Activated T-helper 1 cell treated with Interleukin-2 at 50 U/mL for 16 hours (primary cell): ENCODE results near the gene MICA.
A peak's percentile ranks its signal among the peaks of the same experiment; 100 is the strongest.
"Not testable (repeated sequence)": the region's sequence is repeated elsewhere in the genome, so short reads cannot be mapped to it uniquely, and the experiment has no call there.

Experiments used
- DNase-seq: peaks from one replicate; pipeline ENCODE4 v3.0.0-alpha.2; 2020; ENCODE audit warnings: low read depth

The MICA gene

DNA sequence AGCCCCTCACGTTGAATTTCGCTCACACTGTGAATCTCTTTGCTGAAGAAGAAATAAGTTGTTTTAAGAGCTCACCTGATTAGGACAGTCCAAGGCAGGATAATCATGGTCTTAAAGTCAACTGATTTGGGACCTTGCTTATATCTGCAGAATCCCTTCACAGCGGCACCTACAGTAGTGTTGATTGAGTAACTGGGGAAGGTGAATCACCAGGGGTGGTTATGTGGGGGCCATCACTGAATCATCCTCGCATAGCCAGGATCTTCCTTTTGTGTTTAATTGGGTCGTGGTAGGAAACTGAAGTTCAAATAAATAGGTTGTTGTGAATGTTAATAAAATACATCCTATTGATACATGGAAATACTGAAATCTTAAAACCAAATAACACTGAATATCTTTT is 20.2 kb upstream of the MICA start:
- no peak for DNase-seq

GRCh38 chr6:31385041-31385440 is 18.4 kb upstream of the MICA start:
- DNase-seq, result no peak

GRCh38 chr6:31386099-31386498 is 17.3 kb upstream of the MICA start:
- no peak for DNase-seq

DNA sequence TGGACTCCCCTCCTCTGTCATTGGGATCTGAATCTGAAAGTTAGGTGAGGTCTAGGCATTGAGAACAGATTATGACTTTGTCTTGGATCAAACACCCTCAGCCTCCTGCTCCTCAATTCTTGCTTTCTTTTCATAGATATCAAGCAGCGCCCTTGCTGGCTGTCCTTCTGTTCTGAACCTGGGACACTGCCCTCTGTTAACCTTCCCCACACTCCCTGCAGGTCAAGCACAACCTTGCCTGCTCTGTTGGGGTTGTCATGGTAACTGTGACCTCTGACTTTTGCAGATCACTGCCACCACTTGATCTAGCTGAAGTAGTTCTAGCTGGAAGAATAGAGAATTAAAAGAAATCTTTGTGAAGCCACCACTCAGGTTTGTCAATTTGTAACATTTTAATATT is 16.4 kb upstream of the MICA start:
- no peak for DNase-seq

DNA sequence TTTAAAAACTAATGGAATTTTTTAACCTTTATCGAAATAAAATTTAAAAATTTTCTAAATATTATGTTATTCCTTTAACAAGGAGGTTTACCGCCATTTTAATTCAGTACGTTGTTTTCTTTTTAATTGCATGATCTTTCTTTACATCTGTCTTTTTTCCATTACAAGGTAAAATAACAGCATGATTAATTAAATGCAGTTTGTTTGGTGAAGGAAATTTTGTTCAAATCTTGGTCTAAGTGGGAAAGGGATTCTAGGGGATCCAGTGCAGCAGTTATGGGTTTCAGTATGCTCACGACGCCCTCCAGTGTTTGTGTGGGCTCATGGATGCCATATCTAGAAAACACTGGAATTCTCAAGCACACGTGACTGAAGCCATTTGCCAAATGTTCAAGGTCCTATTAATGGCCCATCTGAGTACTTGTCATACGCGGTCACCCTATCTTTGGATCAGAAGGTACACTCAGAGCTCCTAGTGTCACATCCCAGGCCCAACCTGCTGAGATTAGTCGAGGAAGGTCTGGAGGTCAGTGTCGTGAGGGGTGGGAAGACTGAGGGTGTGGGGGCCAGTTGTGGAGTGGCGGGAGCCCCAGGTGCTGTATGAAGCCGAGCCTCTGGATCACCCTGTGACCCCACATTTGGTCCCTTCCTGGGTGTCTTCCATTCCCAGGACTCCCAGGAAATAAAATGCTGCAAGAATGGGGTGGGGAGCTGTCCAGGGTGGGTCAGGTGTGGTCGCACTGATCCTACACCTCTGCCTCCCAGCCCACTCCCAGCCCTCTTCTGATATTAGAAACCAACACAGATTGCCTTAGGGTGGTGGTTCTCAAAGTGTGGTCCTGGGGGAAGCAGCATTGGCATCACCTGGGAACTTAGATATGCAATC is 14.2 kb upstream of the MICA start:
- not testable (repeated sequence) for DNase-seq

GRCh38 chr6:31389802-31390132 is 13.6 kb upstream of the MICA start:
- DNase-seq, result not testable (repeated sequence)

- no peak for DNase-seq
These were observed 9.5 kb upstream of the MICA start for GRCh38 chr6:31393932-31394331.

DNA sequence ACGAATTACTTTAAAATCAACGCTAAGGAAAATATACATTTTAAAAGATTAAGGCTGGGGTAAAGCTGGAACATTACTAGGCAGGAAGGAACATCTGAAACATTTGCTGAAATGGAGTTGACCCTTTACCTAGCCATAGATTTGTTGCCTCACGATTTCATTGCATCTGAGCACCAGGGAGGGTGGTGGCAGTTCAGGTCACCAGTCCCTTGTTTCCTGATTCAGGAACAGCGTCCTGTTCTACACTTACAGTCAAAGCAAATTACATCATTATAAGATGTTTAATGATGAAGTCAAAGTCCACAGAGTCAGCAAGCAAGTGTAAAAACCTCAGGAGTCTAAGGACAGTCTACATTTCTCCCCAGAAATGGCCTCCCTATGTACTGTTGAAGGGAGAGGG is 9.0 kb upstream of the MICA start:
- no peak for DNase-seq

- no peak for DNase-seq
These were observed 7.6 kb upstream of the MICA start for GRCh38 chr6:31395832-31396231.

GRCh38 chr6:31396422-31397152 is 6.8 kb upstream of the MICA start:
- peak; percentile 70 for DNase-seq

DNA sequence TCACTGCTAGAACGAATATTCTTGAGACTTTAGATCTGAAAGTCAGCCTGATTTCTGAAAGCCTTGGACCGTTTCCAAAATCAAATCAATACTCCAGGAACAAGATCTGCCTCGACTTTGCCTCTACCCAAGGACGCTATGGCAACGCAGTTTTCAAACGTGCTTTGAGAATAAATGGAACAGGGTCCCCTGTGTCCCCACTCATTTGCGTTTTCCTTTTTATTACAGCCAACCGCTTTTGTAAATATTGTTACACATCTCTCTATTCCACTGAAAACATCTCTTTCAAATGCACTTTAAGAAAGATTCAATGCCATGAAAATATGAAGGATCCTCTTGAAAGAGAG is 6.3 kb upstream of the MICA start:
- not testable (repeated sequence) for DNase-seq

- DNase-seq, result no peak
These were observed 5.4 kb upstream of the MICA start for GRCh38 chr6:31397901-31398525.

GRCh38 chr6:31399589-31400466 is 3.6 kb upstream of the MICA start:
- peak; percentile 42 for DNase-seq

DNA sequence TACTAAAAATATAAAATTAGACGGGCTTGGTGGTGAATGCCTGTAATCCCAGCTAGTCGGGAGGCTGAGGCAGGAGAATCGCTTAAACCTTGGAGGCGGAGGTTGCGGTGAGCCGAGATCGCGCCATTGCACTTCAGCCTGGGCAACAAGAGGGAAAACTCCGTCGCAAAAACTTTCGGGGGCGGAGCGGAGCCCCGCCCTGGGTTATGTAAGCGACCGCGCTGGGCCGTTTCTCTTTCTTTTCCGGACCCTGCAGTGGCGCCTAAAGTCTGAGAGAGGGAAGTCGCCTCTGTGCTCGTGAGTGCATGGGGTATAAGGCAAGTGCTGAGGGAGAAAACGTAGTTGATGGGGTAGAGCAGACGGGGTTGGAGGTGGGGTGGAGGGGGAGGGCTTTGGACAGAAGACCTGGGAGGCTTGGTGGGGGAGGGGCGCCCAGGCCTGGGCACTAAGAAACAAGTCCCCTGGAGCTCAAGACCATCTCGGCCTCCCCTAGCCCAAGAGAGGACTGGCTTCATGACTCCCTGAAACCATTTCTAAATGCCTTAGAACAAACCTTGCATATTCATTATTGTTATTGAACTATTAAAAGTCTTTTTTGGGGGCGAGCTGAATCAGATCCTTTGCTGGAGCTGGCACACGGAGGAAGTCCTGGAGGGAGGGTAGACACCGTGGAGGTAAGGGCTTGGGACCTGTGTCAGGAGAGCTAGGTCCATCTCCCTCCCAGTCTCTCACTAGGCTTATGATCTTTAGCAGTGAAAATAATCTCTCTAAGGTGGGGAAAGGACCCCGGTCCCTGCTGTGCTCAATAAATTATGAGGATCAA is 2.7 kb upstream of the MICA start:
- DNase-seq, result peak; percentile 62

DNA sequence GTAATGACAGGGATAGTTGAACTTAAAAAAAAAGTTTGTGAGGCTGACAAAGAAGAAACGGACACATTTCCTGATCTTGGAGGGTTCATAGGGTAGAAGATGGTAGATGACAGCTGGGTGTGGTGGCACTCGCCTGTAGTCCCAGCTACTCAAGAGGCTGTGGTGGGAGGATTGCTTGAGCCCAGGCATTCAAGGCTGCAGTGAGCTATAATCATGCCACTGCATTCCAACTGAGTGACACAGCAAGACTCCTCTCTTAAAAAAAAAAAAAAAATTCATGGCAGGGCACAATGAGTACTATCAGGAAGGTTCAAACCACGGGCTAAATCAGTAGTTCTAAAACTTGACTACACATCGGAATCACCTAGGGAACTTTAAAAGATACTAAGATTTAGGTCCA is 2.0 kb upstream of the MICA start:
- DNase-seq, result no peak

DNA sequence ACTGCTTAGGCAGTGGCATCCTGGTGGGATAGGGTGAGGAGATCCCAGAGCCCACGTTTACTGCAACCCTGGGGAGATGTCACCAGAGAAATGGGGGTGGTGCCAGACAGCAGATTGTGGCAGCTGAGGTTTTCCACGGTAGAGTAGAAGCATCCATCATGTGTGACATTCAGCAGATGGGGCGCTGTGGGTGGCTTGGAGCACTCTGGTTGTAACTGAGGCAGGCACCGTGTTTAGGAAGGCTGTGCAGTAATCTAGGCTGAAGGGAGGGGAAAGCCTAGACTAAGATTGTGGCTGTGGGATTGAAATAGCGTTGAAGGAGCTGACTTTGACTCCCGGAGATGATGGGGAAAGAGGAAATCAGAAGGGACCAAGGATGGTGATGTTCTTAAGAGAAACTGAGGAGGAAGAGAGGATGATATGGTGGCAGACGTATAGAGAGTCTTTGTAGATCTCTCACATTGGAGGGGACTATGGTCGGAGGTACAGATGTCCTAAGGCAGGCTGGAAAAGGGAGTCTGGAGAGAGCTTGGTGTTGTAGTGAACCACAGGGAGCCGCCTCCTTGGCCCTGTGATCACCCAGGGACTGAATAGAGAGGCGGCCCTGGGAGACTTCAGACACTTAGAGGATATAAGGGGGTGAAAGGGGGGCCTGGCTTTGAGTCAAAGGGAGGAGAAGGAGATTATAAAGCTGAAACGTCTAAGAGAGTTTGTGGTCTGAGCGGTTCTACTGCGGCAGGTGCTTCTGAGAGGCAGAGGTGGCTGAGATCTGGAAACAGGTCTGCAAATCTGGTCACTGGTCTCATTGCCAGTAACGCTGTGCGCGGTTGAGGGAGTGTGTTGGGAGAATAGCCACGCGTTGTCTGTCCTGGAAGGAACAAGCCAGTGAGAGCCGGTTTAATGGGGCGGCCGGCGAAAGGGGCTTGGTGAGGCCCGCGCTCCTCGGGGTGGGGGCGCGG is 792 bp upstream of the MICA start:
- no peak for DNase-seq

DNA sequence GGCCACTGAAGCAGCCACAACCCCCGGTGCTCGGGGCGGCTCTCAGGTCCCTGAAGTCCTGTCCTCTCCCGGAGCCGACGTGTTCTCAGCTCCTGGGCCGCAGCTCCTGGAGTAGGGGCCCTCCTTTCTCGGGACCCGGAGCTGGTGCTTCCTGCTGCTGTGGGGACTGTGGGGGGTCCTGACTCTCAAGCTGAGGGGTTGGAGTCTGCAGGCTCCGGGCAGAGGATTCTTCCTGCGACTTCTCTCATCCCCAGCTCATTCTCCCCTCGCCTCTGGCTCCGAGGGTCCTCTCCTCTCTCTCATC is 618 bp downstream of the MICA start:
- not testable (repeated sequence) for DNase-seq

DNA sequence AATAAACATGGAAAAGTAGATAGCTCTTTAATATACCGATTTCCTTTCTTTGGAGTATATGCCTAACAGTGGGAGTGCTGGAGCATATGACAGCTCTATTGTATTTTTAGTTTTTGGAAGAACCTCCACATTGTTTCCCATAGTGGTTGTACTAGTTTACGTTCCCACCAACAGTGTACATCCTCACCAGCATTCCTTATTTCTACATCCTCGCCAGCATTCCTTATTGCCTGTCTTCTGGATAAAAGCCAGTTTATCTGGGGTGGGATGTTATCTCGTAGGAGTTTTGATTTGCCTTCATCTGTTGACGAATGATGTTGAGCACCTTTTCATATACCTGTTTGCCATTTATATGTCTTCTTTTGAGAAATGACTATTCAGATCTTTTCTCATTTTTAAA is 2.6 kb downstream of the MICA start:
- no peak for DNase-seq

GRCh38 chr6:31407699-31408098 is 4.3 kb downstream of the MICA start:
- no peak for DNase-seq

GRCh38 chr6:31412506-31412905 is 9.1 kb downstream of the MICA start:
- DNase-seq, result no peak
